ENCODE measurements around the gene AK8. TPM values are rescaled to one million over a fixed set of nuclear protein-coding genes. Genes with fewer than 3 reads are reported as not detected.

Gene AK8
- 0.79 to 1.4 TPM (median 1.1 TPM) in 5 replicates for total RNA-seq (2022; extraction: Qiagen RNA extraction; ENCODE audit: low read depth)

GRCh38 chr9:132877824-132878694 lies at the start of gene AK8:
TSS of gene AK8 (minus strand) at chr9:132878284. CDS start at chr9:132878255, 29 bp downstream.

GRCh38 chr9:132878695-132879456 lies 792 bp upstream of the AK8 start, which contains the start of gene SPACA9:
TSS of gene SPACA9 (plus strand) at chr9:132878898. CDS start at chr9:132883948, 5,050 bp downstream.

Other genes with a start within 250 kb of the AK8 start
- gene DDX31, start 208.3 kb downstream of the AK8 start, total RNA-seq (2022; extraction: Qiagen RNA extraction; ENCODE audit: low read depth), result 23.6 to 29.0 TPM (median 25.4 TPM) in 5 replicates
- 17.2 to 21.0 TPM (median 18.7 TPM) in 5 replicates for gene GTF3C4, start 207.8 kb downstream of the AK8 start, total RNA-seq (2022; extraction: Qiagen RNA extraction; ENCODE audit: low read depth)
- gene SPACA9, start 614 bp upstream of the AK8 start, total RNA-seq (2022; extraction: Qiagen RNA extraction; ENCODE audit: low read depth), result 4.1 to 5.3 TPM (median 4.9 TPM) in 5 replicates
- gene TSC1, start 66.3 kb upstream of the AK8 start, total RNA-seq (2022; extraction: Qiagen RNA extraction; ENCODE audit: low read depth), result 13.7 to 18.1 TPM (median 15.4 TPM) in 5 replicates
- gene GFI1B, start 100.4 kb upstream of the AK8 start, total RNA-seq (2022; extraction: Qiagen RNA extraction; ENCODE audit: low read depth), result not detected in 5 replicates
- gene GTF3C5, start 152.7 kb upstream of the AK8 start, total RNA-seq (2022; extraction: Qiagen RNA extraction; ENCODE audit: low read depth), result 57.7 to 66.6 TPM (median 61.8 TPM) in 5 replicates
- gene CEL, start 183.7 kb upstream of the AK8 start, total RNA-seq (2022; extraction: Qiagen RNA extraction; ENCODE audit: low read depth), result 0.46 to 0.71 TPM (median 0.63 TPM) in 5 replicates
- 22.0 to 27.2 TPM (median 25.6 TPM) in 5 replicates for gene RALGDS, start 243.0 kb upstream of the AK8 start, total RNA-seq (2022; extraction: Qiagen RNA extraction; ENCODE audit: low read depth)